Pulmonary artery endothelial cell (primary cell): Measurements from ENCODE around the gene DENND1A. TPM values are rescaled to one million over a fixed set of nuclear protein-coding genes. Genes with fewer than 3 reads are reported as not detected.

Experiments used
- DNase-seq: peaks from one replicate; pipeline ENCODE4 v3.0.0-alpha.2; 2011; ENCODE audit warnings: low read depth, low spot score
- total RNA-seq: library from RNA; depleted of rRNA; stranded (reverse); fragments of >200 nt; gene quantifications from 2 replicates; pipeline ENCODE4 v1.2.3, GENCODE V29; 2014

Gene DENND1A
- total RNA-seq, 1 donor from 2014 or later, result 11.7 TPM

GRCh38 chr9:123591283-123591682 lies 338.6 kb downstream of the DENND1A start:
- DNase-seq, result no peak

DNA sequence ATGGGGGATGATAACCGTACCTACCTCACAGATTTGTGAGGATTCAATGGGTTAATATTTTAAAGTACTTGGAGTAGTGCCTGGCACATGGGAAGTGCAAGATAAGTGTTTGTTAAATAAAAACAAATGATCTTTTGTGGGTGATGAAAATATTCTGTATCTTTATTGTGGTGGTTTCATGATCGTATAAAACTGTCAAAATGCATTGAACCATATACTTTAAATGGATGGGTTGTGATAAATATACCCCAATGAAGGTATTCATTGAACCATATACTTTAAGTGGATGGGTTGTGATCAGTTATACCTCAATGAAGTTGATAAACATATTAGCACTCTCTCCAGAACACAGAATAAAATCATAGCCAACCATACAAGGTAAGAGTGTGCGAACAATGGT lies 339.4 kb downstream of the DENND1A start:
- no peak for DNase-seq

GRCh38 chr9:123589361-123590239 lies 340.3 kb downstream of the DENND1A start:
- DNase-seq, result no peak

GRCh38 chr9:123586275-123586674 lies 343.7 kb downstream of the DENND1A start:
- DNase-seq, result no peak

- no peak for DNase-seq
Observed at GRCh38 chr9:123584202-123585176, 345.4 kb downstream of the DENND1A start.

- DNase-seq, result no peak
Observed at GRCh38 chr9:123583646-123584045, 346.3 kb downstream of the DENND1A start.

DNA sequence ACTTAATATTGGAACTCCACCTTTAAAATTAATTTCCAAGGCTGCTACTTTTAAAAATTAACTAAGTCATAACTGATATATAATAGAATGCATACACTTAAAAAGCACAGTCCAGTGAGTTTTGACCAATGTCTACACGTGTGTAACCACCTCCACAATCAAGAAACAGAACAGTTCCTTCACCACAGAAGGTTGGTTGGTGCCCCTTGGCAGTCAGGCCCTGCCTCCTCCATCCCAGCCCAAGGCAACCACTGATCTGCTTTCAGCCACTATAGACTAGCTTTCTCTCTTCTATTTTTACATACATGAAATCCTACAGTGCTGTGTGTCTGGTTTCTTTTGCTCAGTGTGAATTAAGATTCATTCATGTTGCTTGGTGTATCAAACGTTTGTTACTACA lies 358.7 kb downstream of the DENND1A start:
- DNase-seq, result no peak

GRCh38 chr9:123568691-123569688 lies 360.9 kb downstream of the DENND1A start:
- DNase-seq, result no peak

- DNase-seq, result no peak
Observed at GRCh38 chr9:123567013-123567412, 362.9 kb downstream of the DENND1A start.

- DNase-seq, result no peak
Observed at GRCh38 chr9:123564652-123565051, 365.3 kb downstream of the DENND1A start.

GRCh38 chr9:123562844-123563346 lies 367.0 kb downstream of the DENND1A start:
- DNase-seq, result no peak

DNA sequence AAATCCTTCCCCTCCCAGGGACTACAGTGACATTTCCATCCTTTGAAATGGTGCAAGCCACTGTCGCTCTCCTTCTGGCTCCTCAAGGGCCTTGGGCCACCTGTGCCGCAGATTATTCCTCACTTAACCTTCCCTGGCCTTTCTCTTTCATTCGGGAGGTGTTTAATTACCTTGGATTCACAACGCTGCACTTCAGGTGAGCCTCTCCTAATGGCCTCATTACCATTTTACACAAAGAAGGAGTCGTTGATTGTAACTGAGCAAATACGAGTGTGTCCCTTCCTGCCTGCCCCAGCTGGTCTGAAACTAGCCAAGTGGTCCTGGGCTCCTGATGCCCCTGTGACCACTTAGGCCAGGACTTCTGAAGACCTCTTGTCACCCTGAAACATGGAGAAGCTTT lies 368.9 kb downstream of the DENND1A start:
- DNase-seq, result no peak

- DNase-seq, result no peak
Observed at GRCh38 chr9:123556464-123557435, 373.2 kb downstream of the DENND1A start.

GRCh38 chr9:123555646-123556045 lies 374.3 kb downstream of the DENND1A start:
- no peak for DNase-seq

- DNase-seq, result no peak
Observed at GRCh38 chr9:123552530-123552929, 377.4 kb downstream of the DENND1A start.

DNA sequence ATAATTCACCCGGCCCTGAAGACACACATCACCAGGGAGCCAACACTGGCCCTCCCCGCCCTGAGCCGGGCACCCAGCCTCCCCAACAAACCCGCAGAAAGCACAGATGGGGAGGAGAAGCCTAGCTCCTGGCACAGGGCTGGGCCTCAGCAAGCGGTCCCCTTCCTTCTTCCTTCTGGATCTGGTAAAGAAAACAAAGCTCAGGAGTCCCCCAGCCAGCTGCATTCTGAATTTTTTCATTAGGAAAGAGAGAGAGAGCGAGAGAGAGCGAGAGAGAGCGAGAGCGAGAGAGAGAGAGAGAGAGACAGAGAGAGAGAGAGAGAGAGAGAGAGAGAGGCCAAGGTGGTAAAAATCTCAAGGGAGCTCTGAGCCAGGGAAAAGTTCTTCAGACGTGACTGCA lies 378.2 kb downstream of the DENND1A start:
- no peak for DNase-seq

- DNase-seq, result no peak
Observed at GRCh38 chr9:123550797-123551196, 379.1 kb downstream of the DENND1A start.

DNA sequence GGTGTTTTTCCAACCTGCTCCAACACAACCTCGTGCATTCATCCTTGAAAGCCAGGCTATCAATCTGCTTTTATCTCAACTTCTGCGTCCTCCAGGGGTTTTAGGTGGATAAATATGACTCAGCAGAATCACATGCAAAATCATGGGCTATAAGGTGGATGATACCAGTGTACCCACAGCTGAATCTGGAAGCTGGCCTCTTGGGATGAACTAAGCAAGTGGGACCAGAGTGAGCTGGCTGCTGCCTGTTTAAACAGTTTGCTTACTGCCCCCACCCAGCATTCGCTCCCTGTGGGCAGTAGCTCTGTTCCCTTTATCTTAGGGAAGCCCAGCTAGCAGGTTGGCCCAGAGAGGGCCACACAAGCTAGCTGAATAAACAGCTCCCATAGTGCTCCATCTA lies 379.9 kb downstream of the DENND1A start:
- no peak for DNase-seq

DNA sequence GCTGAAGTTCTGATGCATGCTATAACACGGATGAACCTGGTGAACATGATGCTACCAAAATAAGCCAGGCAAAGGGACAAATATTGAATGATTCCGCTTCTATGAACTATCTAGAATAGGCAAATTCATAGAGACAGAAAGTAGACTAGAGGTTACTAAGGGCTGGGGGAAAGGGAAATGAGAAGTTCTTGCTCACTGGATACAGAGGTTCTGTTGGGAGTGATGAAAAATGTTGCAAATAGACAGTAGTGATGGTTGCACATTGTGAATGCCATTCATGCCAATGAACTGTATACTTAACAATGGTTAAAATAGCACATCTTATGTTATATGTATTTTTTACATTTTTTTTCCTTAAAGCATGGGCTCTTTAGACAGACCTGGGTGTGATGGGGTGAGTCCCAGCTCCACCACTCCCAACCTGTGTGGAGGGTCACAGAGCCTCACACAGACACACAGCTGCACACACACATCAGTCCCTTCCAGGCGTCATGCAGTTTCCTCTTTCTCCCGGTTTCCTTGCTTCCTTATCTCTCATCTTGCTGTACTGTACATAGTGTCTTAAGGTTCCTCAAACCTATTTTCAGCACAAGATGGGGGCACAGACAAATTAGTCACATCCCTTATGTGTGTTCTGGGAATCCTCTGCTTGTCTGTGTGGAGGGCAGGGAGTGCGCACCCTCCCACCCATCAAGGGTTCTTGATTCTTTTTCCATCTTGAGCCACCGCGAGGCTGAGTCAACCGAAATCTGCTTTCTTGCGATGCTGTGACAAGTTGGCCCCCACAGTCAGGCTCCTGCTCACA lies 381.0 kb downstream of the DENND1A start:
- no peak for DNase-seq
